Measurements from ENCODE around the gene STT3B. TPM values are rescaled to one million over a fixed set of nuclear protein-coding genes. Genes with fewer than 3 reads are reported as not detected.

The STT3B gene
- total and polyA plus RNA-seq, 2 of the 4 experiments (the other 2 are of a cell fraction) = 45.5 to 86.4 TPM

- H3K4me1 ChIP-seq (ENCODE audit: control insufficient read depth, insufficient read depth, low read length) = no peaks in the 10 kb centered on the region; the same call in none of the 2 replicates
- ATAC-seq (ENCODE audit: low read depth) (no peak), DNase-seq (no peak)
- H3K27ac ChIP-seq (ENCODE audit: insufficient read depth, low read length) = no peak overlapping the region
- H2AK9ac ChIP-seq (replicated peaks; ENCODE audit: low read depth, low read length, poor library complexity) = no peak overlapping the region
- no peak overlapping the region for H2BK120ac ChIP-seq (ENCODE audit: low read depth, low read length)
- in situ Hi-C loops (cut with MboI; ENCODE audit: low sequenced_read_pairs) (no loop called here), intact Hi-C loops (cut with micrococcal nuclease) (loop anchor here (2.0 kb wide), 1 partner anchor 585 kb away; no protein-coding TSS in a partner anchor), dilution Hi-C loops (cut with HindIII; ENCODE audit: low sequenced_read_pairs, unreplicated experiment) (no loop called here)
- H3K79me1 ChIP-seq (ENCODE audit: low read depth in 1 of 2, low read length in 2 of 2) = peaks cover 12 to 32% of the 10 kb centered on the region in 2 experiments
- no peak overlapping the region for H3K18ac ChIP-seq (ENCODE audit: low read depth, low read length)
- no peak overlapping the region for H2BK20ac ChIP-seq (ENCODE audit: low read depth, low read length)
- no peaks in the 10 kb centered on the region for H3K27me3 ChIP-seq (ENCODE audit: control insufficient read depth, insufficient read depth, low read length)
- H4K91ac ChIP-seq (ENCODE audit: insufficient read depth, low read depth, low read length) = no peak overlapping the region
- H3K9me1 ChIP-seq (ENCODE audit: insufficient read depth, low read length) = peaks cover 6% of the 10 kb centered on the region; the same call in 1 of the 2 replicates
- ChIA-PET CTCF (no interaction called here), POLR2A (ENCODE audit: unreplicated experiment) (no interaction called here)
- no peak overlapping the region for H2BK5ac ChIP-seq (ENCODE audit: low read depth, low read length, poor library complexity, severe bottlenecking)
- no peak overlapping the region for H3K9ac ChIP-seq (ENCODE audit: low read depth, low read length)
- no peak overlapping the region for H3K4me3 ChIP-seq (ENCODE audit: insufficient read depth, low read depth, low read length)
- no peak overlapping the region for H2AK5ac ChIP-seq (ENCODE audit: low read depth, low read length)
- no peak overlapping the region for H3K56ac ChIP-seq (ENCODE audit: extremely low read depth, insufficient read depth, low read length)
- H3K36me3 ChIP-seq (ENCODE audit: control insufficient read depth, insufficient read depth, low read length) = no peaks in the 10 kb centered on the region
- no peak overlapping the region for H2AFZ ChIP-seq (replicated peaks; ENCODE audit: low read length, poor library complexity)
- H3K14ac ChIP-seq (replicated peaks; ENCODE audit: low read depth, low read length) = no peak overlapping the region
- H4K20me1 ChIP-seq (ENCODE audit: insufficient read depth, low read length) = peaks cover 43% of the 10 kb centered on the region
- no peak overlapping the region for H4K8ac ChIP-seq (ENCODE audit: low read depth in 2 of 2, low read length in 2 of 2)
- H3K23ac ChIP-seq (ENCODE audit: low read depth, low read length) = no peak overlapping the region
- BruUV-seq (replicated peaks) = no TSS peak
- TF ChIP-seq, protein P1, sequence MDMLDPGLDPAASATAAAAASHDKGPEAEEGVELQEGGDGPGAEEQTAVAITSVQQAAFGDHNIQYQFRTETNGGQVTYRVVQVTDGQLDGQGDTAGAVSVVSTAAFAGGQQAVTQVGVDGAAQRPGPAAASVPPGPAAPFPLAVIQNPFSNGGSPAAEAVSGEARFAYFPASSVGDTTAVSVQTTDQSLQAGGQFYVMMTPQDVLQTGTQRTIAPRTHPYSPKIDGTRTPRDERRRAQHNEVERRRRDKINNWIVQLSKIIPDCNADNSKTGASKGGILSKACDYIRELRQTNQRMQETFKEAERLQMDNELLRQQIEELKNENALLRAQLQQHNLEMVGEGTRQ (IDR thresholded peaks at IDR 0.05; ENCODE audit: low read depth, low read length) = no peak
- TF ChIP-seq MAFK (IDR thresholded peaks at IDR 0.05; ENCODE audit: low read depth, low read length) (no peak), POLR2A (IDR thresholded peaks at IDR 0.05; ENCODE audit: low read depth, low read length) (no peak)
- no peak overlapping the region for H3K4me2 ChIP-seq (ENCODE audit: low read depth, low read length)
- no peak overlapping the region for H3K4ac ChIP-seq (ENCODE audit: low read depth, low read length)
- no CpG with 5 or more reads among the region's 2 CpGs for WGBS, 2 experiments (ENCODE audit: extremely low coverage in 2 of 2, insufficient read length in 1 of 2)
- H4K5ac ChIP-seq (ENCODE audit: low read depth, low read length) = no peak overlapping the region
- H2BK15ac ChIP-seq (ENCODE audit: low read depth, low read length) = no peak overlapping the region
- H3K9me3 ChIP-seq (ENCODE audit: control insufficient read depth, insufficient read depth, low read length) = no peaks in the 10 kb centered on the region
Observed at GRCh38 chr3:31559872-31560534, 27.3 kb downstream of the STT3B start.
